MG63 (cell line): Measurements from ENCODE around the gene APPL2. TPM values are rescaled to one million over a fixed set of nuclear protein-coding genes. Genes with fewer than 3 reads are reported as not detected.

Experiments
- DNase-seq: peaks from one replicate; pipeline ENCODE4 v3.0.0-alpha.2; 2020
- H3K27me3 ChIP-seq: fragments of 250-450 bp; sonication (Bioruptor Pico); 2 replicates; pipeline ENCODE4 v1.5.1; 2020; ENCODE audit warnings: mild to moderate bottlenecking, moderate library complexity
- H3K36me3 ChIP-seq: fragments of 250-450 bp; sonication (Bioruptor Pico); 2 replicates; pipeline ENCODE4 v1.5.1; 2020; ENCODE audit warnings: mild to moderate bottlenecking, moderate library complexity
- H3K4me3 ChIP-seq: fragments of 250-450 bp; sonication (Bioruptor Pico); 2 replicates; pipeline ENCODE4 v1.5.1; 2020; ENCODE audit warnings: mild to moderate bottlenecking, moderate library complexity
- H3K9me3 ChIP-seq: fragments of 250-450 bp; sonication (Bioruptor Pico); 2 replicates; pipeline ENCODE4 v1.5.1; 2020; ENCODE audit warnings: mild to moderate bottlenecking, moderate library complexity
- total RNA-seq: library from RNA; depleted of rRNA; stranded (reverse); fragments of >200 nt; shearing (Covaris generic); gene quantifications from 2 replicates; pipeline ENCODE4 v1.2.3, GENCODE V29; 2014; ENCODE audit warnings: low replicate concordance

APPL2 gene
- total RNA-seq, 1 experiment from 2014 or later = 30.1 TPM

DNA sequence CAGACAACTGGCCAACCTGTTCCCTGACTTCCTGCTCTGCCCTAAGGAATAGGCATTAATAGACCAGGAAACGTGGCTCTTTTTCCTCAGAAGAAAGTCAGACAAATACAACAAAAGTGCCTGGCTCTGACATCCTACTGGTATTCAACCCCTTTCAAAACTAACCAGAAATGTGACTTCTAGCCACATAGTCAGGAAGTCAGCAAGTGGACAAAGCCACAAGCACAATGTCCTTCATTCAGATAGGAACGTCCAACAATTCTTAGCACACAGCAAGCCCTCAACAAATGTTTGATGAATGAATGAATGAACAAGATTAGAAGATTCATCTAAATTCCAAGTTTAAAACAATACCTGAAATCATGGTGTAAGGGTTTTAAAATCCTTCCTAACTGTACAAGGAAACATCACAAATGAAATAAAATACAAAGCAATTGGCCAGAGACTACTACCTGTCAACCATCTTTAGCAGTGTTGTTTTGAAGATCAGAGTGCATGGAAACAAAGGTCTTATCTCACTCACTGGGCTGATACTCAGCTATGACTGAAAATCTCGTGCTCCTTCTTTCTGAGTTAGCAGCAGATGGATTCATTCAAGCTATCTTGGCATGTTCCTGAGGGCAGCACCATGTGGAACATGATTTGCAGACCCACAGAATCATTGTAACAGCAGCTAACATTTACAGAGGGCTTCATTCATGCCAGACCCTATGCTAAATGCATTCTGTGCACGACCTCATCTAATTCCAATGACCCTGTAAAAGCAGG, 16.5 kb downstream of the APPL2 start:
- H3K4me3 ChIP-seq = no peak overlapping the region
- H3K27me3 ChIP-seq = no peaks in the 10 kb centered on the region
- peaks cover 60% of the 10 kb centered on the region for H3K36me3 ChIP-seq
- H3K9me3 ChIP-seq = no peaks in the 10 kb centered on the region
- no peak for DNase-seq

DNA sequence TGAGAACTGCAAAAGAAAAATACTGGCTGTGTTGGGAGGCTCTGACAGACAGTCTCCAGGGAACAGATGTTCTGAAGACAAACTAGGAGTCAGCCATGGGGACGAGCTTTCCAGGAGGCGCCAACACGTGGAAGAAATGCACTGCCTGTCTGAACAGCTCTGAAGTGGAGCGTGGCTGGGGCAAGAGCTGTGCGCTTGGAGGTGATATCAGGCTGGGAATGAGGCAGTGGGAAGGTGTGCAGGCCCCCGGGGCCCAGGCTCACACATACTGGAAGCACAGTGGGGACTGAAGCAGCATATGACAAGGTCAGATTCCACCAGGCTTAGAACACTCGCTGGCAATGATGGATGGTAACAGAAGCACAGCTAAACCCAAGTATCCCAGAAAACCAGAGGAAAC, 17.5 kb downstream of the APPL2 start:
- Histone ChIP-seq H3K9me3 (no peaks in the 10 kb centered on the region), H3K27me3 (no peaks in the 10 kb centered on the region), H3K4me3 (no peak overlapping the region), H3K36me3 (peaks cover 57% of the 10 kb centered on the region)
- no peak for DNase-seq

DNA sequence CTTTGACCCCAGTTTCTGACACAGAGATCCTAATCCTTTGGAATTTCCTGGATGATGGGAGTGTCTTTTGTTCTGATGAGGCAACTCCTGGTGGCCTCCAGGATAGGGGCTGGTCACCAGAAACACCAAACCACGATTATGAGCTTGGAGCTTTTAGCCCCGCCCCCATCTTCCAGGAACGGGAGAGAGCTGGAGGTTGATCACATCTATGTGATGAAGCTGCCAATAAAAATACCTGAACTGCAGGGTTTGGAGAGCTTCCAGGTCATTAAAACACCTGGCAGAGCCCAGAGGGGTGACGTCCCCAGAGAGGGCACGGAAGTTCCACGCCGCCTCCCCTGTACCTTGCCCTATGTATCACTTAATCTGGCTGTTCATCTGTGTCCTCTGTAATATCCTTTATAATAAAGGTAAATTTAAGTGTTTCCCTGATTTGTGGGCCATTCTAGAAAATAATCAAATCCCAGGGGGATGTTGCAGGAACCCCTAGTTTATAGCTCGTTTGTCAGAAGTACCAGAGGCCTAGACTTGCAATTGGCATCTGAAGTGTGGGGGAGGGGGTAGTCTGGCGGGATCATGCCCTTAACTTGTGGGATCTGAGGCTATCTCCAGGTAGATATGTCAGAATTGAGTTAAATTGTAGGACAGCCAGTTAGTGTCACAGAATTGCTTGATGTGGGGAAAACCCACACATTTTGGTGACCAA, 21.2 kb downstream of the APPL2 start:
- H3K9me3 ChIP-seq = no peaks in the 10 kb centered on the region
- H3K4me3 ChIP-seq = no peak overlapping the region
- peak; percentile 39 for DNase-seq
- no peaks in the 10 kb centered on the region for H3K27me3 ChIP-seq
- H3K36me3 ChIP-seq = peaks cover 41% of the 10 kb centered on the region

DNA sequence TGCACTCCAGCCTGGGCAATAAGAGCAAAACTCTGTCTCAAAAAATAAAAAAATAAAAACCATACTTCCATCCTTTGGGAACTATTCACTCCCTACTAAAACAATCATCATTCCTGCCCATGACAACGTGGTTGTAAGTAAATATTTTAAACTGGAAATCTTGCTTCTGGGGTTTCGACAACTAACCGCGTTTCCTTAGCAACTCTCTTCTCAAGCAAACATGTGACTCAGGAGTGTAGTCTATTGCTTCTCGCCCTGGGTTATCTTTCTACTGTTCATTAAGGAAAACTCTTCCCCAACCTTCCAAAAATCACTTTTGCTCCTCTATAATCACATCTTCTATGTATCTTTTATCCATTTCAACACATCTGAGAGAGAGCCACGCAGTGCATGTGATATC, 21.8 kb downstream of the APPL2 start:
- no peak overlapping the region for H3K4me3 ChIP-seq
- no peaks in the 10 kb centered on the region for H3K27me3 ChIP-seq
- peaks cover 39% of the 10 kb centered on the region for H3K36me3 ChIP-seq
- no peaks in the 10 kb centered on the region for H3K9me3 ChIP-seq
- no peak for DNase-seq

DNA sequence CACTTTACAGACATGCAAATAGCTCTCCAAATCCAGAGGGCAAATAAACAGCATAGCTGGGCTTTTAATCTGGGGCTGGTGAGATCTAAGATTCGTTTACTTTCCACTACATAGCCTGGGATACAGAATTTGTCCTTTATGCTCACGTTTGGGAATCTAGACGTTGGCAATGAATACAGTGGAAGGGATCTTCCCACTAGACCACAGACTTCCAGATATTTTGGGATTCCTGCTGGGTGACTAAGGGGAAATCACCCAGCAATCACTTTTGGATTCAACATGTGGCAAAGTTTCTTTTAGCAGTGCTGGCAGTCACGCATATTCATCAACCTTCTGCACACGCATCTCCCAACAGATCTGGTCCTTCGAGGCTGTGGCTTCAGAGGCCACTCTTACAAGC, 23.5 kb downstream of the APPL2 start:
- H3K27me3 ChIP-seq = no peaks in the 10 kb centered on the region
- H3K36me3 ChIP-seq = peaks cover 42% of the 10 kb centered on the region
- H3K9me3 ChIP-seq = no peaks in the 10 kb centered on the region
- no peak overlapping the region for H3K4me3 ChIP-seq
- peak; percentile 38 for DNase-seq

DNA sequence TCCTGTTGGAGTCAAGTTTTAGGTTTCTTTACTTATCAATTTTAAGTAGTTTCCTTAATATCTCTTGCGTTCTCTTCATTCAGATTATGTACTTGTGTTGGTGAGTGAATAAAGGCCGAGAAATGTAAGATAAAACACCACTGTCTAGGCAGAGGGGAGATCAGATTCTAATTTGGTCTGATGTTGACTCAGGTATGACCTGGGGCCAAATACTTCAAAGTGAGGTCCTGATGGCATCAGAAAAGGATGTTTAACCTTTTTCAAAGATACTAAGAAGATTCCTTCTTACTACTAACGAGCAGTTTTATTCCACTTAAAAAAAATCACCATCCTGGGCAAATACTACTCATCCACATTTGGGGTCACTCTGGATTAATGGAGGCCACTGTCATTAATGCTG, 26.9 kb downstream of the APPL2 start:
- Histone ChIP-seq H3K4me3 (no peak overlapping the region), H3K27me3 (no peaks in the 10 kb centered on the region), H3K9me3 (no peaks in the 10 kb centered on the region), H3K36me3 (peaks cover 34% of the 10 kb centered on the region)
- DNase-seq = no peak

DNA sequence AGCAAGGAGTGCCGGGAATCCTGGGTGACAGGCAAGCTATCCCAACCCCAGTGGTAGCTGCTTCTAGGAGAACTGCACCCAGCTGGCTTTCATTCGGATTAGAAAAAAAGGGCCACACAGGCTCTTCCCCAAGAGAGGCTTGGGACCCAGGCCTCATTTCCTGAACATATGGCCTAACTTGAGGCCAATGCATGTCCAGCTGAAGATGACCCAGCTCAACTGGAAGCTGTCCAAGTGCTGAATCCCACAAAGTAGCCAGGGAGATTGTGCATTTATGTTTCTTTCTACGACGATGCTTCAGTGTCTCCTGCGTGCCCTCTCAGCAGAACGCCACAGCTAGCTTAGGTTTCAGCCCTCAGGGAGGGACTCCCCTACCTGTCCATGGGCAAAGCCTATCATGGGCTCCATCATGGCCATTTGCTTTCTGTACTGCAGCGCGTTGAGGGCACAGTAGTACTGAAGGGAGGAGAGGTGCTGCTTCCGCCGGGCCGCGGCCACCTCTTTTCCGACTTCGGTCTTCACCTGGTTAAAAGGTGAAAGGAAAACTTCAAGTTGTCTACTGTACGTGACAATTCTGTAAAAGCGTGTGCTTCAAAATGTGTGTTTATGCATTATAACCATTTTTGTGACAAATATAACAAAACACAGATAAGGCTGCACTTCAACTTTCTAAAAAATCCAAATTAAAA, 29.1 kb downstream of the APPL2 start:
- no peaks in the 10 kb centered on the region for H3K9me3 ChIP-seq
- no peaks in the 10 kb centered on the region for H3K27me3 ChIP-seq
- DNase-seq = no peak
- peaks cover 46% of the 10 kb centered on the region for H3K36me3 ChIP-seq
- no peak overlapping the region for H3K4me3 ChIP-seq

DNA sequence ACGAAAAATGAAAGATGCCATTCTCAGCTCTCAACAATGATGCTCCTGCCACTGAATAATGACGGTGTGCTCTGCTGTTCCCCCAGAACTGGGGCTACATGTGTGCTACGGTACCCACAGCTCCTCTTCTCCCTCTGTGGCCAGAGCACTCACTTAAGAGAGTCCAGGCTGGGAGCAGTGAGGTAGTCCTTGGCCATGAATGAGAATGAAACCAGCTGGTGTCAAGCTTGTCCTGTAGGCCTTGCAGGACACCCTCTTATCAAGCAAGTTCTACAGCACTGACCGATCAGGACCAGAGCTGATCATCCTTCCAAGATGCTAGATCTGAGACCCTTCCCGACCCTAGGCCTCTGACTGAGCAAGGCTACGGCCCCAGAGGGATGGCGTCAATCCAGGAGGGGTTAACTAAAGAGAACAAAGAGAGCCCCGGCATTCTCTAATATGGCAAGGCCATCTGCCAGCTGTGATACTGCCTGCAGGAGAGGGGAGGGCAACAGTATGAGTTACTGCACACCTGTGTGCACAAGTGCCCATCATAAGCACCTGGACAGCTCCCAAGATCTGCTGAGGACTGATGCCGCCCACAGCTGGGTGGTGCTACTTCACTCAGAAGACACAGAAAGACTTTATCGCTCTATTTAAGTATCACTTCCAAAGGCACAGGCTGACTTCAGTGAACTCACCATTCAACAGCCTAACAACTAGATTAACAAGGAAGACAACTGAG, 30.5 kb downstream of the APPL2 start:
- no peaks in the 10 kb centered on the region for H3K9me3 ChIP-seq
- no peaks in the 10 kb centered on the region for H3K27me3 ChIP-seq
- no peak for DNase-seq
- H3K4me3 ChIP-seq = no peak overlapping the region
- H3K36me3 ChIP-seq = peaks cover 53% of the 10 kb centered on the region

DNA sequence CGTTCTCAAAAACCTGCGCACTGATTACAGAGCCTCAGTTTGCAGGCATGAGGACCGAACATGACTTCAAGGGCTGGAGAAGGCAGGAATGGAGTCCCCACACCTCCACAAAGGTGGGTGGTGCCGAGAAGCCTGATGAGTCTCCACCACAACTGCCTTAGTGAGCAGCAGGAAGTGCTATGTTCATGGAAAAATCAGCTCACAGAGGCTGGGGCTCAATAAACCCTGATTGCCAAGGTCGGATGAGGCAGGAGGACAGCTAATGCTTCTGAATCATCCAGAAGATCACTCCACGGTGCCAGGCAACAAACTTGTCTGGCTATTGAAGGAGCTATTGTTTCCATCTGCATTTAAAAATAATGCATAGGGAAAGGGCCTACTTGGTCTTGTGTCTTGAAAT, 31.1 kb downstream of the APPL2 start:
- no peaks in the 10 kb centered on the region for H3K27me3 ChIP-seq
- H3K36me3 ChIP-seq = peaks cover 59% of the 10 kb centered on the region
- H3K4me3 ChIP-seq = no peak overlapping the region
- DNase-seq = peak; percentile 90
- no peaks in the 10 kb centered on the region for H3K9me3 ChIP-seq

DNA sequence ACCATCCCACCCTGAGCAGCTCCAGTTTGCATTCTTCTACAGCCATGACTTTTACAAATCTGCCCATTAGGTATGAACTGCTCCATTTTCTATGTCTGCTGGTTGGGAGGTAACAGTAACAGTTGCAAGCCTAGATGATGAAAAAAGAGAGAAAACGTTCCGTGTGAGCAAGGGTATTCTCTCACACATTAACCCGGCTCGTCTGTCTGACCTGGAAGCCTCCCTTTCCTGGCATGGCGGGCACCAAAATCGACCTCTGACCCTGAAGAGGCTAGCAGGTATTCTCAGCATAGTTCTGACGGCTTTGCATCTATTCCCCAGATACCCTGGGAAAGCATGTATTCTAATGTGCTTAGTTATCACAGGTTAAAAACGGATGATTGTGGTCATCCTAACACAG, 31.8 kb downstream of the APPL2 start:
- Histone ChIP-seq H3K9me3 (no peaks in the 10 kb centered on the region), H3K4me3 (no peak overlapping the region), H3K27me3 (no peaks in the 10 kb centered on the region), H3K36me3 (peaks cover 61% of the 10 kb centered on the region)
- no peak for DNase-seq

DNA sequence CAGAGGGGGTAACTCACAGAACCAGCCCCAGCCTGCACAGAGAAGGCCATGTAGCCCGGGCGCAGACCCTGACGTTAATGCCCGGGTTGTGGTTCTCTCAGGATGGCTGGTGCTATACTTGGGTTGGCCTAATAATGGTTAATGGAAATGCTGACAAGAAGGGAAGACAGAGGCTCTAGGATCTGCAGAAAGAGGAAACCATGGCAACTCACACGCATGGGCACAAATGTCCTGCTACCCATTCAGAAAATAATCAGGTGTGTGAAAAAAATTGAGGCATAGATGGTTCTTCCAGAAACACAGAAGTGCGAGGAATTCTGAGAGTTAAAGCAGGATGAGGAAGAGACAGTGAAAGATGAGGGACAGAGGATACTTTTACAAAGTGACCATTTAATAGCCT, 33.8 kb downstream of the APPL2 start:
- Histone ChIP-seq H3K27me3 (no peaks in the 10 kb centered on the region), H3K36me3 (peaks cover 69% of the 10 kb centered on the region), H3K9me3 (no peaks in the 10 kb centered on the region), H3K4me3 (no peak overlapping the region)
- no peak for DNase-seq

DNA sequence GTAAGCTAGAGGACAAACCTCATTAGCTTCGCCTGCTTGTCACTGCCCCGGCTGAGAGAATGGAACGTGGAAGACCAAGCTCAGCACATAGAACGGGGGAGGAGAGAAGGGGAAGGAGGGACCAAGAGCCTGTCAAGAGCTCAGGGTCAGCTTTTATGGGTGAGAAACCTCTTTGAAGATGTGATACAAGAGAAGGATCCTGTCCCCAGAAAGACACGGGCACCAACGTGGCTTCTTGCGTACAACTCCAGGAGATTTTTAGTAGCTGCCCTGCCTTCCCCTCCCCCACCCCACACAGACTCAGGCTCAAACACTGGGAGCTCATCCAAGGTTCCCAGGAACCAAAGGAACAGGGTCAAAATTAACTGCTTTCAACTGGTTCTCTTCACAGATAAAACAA, 34.7 kb downstream of the APPL2 start:
- no peak for DNase-seq

DNA sequence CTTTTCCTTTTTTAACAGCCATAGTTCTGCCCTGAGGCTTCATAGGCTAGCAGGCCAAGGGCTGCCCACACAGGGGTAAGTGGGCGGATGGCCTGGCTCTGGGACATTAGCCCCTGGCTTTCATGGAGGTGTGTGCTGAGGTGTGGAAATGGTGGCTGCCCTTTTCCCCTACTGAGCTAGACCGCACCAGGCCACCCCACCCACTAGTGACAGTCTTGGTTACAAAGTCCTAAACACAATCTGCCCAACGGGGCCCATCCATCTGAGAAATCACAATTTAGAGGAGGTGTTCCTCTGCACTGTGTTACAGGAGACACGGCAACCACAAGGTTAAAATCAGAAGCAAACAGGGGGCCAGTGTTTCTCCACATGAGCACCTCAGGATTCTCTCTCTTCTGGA, 35.6 kb downstream of the APPL2 start:
- peaks cover 60% of the 10 kb centered on the region for H3K36me3 ChIP-seq
- no peaks in the 10 kb centered on the region for H3K27me3 ChIP-seq
- DNase-seq = no peak
- no peaks in the 10 kb centered on the region for H3K9me3 ChIP-seq
- no peak overlapping the region for H3K4me3 ChIP-seq

More for the DNA sequence above, 34.7 kb downstream of the APPL2 start:
- Histone ChIP-seq H3K9me3 (no peaks in the 10 kb centered on the region), H3K27me3 (no peaks in the 10 kb centered on the region), H3K4me3 (no peak overlapping the region), H3K36me3 (peaks cover 65% of the 10 kb centered on the region)

DNA sequence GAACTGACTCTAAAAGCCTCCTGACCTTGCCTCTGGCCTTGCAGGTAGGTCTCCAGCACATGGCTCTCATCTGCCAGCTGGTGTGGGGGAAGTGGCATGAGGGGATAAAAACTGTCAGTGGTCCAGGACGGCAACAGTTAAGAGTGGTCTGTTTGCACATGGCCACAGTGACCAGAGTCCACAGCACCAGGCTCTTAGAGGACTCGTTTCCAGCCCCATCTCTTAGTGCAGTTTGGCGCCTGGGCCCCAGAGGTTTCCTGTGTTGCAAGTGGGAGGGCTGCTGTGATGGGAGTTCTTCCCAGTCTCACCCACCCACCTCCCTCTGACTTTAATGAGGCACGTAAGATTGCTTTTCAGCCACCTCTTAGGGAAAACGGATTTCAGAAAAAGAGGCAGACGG, 37.0 kb downstream of the APPL2 start:
- no peak for DNase-seq
- peaks cover 63% of the 10 kb centered on the region for H3K36me3 ChIP-seq

DNA sequence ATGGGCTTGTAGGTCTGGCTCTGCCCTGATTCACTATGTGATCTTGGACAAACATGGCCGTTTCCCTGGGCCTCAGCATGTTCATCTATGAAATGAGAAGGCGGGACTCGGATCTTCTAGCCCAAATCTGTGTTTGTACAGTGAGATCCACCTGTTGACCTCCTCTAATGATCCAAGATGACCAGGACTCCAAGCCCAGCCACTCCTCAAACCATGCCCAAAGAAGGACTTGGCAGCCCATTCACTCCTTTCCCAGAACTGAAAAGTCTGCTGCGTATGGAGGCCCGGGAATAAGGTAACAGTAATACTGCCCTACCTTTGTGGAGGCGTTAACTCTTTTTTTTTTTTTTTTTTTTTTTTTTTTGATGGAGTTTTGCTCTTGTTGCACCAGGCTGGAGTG, 39.9 kb downstream of the APPL2 start:
- no peaks in the 10 kb centered on the region for H3K27me3 ChIP-seq
- no peak overlapping the region for H3K4me3 ChIP-seq
- no peak for DNase-seq
- no peaks in the 10 kb centered on the region for H3K9me3 ChIP-seq
- peaks cover 56% of the 10 kb centered on the region for H3K36me3 ChIP-seq

More for the DNA sequence above, 37.0 kb downstream of the APPL2 start:
- H3K27me3 ChIP-seq = no peaks in the 10 kb centered on the region
- H3K9me3 ChIP-seq = no peaks in the 10 kb centered on the region
- no peak overlapping the region for H3K4me3 ChIP-seq

DNA sequence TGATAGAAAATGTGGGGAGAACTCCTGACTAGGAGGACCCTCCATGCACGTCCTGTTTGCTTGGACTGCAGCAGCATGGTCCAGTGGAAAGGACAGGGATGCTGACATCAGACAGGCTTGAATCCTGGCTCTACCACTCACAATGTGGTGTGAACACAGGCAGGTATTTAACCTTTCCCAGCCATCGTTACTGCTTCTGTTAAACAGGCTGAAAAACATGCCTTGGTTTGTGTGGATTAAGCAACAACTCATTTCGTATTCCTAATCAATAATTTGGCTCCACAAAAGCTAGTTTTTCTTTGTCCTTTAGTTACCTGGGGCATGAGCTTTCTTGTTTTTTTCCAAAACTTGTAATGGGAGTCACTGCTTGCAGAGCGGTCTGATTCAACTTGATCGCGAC, 41.0 kb downstream of the APPL2 start:
- Histone ChIP-seq H3K4me3 (no peak overlapping the region), H3K27me3 (no peaks in the 10 kb centered on the region), H3K9me3 (no peaks in the 10 kb centered on the region), H3K36me3 (peaks cover 49% of the 10 kb centered on the region)
- no peak for DNase-seq

DNA sequence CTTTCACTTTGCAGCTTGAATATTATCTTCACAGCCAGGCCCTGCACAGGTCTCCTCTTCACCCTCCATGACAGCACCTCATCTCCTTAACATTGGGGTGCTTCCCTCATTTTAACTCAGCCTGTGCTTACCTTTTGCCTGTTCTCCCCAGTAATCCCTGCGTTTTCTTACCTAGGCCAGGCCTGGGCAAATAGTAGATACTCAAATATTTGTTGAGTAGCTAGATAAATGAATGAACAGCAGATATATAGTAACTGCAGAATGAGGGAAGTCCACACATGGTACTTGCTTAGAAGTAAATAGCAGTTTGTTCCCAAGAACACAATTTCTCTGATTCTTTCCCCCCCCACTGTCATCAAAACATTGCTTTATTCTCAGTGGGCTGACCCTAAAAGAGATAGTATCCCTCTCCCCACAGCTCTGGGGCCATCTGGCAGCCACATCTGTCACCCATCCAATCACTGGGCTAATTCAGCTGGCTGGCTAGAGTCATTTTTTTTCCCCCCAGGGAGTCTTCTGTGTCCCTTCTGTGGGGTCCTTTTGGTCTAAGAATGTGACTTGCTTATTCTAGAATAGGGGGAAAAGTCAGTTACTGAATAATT, 43.2 kb downstream of the APPL2 start:
- no peak overlapping the region for H3K4me3 ChIP-seq
- no peaks in the 10 kb centered on the region for H3K27me3 ChIP-seq
- DNase-seq = no peak
- H3K36me3 ChIP-seq = peaks cover 55% of the 10 kb centered on the region
- no peaks in the 10 kb centered on the region for H3K9me3 ChIP-seq
